Activated T-cell treated with anti-CD3 and anti-CD28 coated beads for 1 hour (primary cell): ENCODE measurements around the gene BFSP2.
"Not testable (repeated sequence)": the region's sequence is repeated elsewhere in the genome, so short reads cannot be mapped to it uniquely, and the experiment has no call there.

Experiments used
- DNase-seq: peaks from one replicate; pipeline ENCODE4 v3.0.0-alpha.2; 2020; ENCODE audit warnings: low read depth

BFSP2 gene

GRCh38 chr3:133520286-133520685 is 120.4 kb downstream of the BFSP2 start:
- DNase-seq, result no peak

GRCh38 chr3:133520938-133521337 is 121.1 kb downstream of the BFSP2 start:
- DNase-seq, result not testable (repeated sequence)

GRCh38 chr3:133521946-133522345 is 122.1 kb downstream of the BFSP2 start:
- no peak for DNase-seq

- not testable (repeated sequence) for DNase-seq
These were observed 123.9 kb downstream of the BFSP2 start for GRCh38 chr3:133523758-133524157.
